Glutamatergic neuron (in vitro differentiated cells): ENCODE results near the gene WDR3. TPM values are rescaled to one million over a fixed set of nuclear protein-coding genes. Genes with fewer than 3 reads are reported as not detected.

Experiments
- DNase-seq: peaks from one replicate; pipeline ENCODE4 v3.0.0; 2022
- H3K27ac Mint-ChIP-seq: one replicate; pipeline ENCODE4 v1.8.0; 2020; ENCODE audit warnings: mild to moderate bottlenecking, mixed read lengths, inconsistent platforms; ENCODE audit not compliant: unreplicated experiment
- H3K27me3 Mint-ChIP-seq: one replicate; pipeline ENCODE4 v1.8.0; 2020; ENCODE audit warnings: mild to moderate bottlenecking, moderate library complexity, mixed read lengths, inconsistent platforms; ENCODE audit not compliant: unreplicated experiment
- H3K36me3 Mint-ChIP-seq: one replicate; pipeline ENCODE4 v1.8.0; 2020; ENCODE audit warnings: mild to moderate bottlenecking, mixed read lengths, inconsistent platforms; ENCODE audit not compliant: unreplicated experiment
- H3K4me1 Mint-ChIP-seq: one replicate; pipeline ENCODE4 v1.8.0; 2020; ENCODE audit warnings: mild to moderate bottlenecking, low read depth, mixed read lengths, inconsistent platforms; ENCODE audit not compliant: unreplicated experiment
- H3K4me3 Mint-ChIP-seq: one replicate; pipeline ENCODE4 v1.8.0; 2020; ENCODE audit warnings: mild to moderate bottlenecking, mixed read lengths, inconsistent platforms; ENCODE audit not compliant: unreplicated experiment
- H3K9me3 Mint-ChIP-seq: one replicate; pipeline ENCODE4 v1.8.0; 2020; ENCODE audit warnings: mild to moderate bottlenecking, moderate library complexity, mixed read lengths, inconsistent platforms; ENCODE audit not compliant: unreplicated experiment
- total RNA-seq: library from RNA; stranded (reverse); fragmentation: NEBNext Ultra II Directional; extraction: Animal tissue kit (Norgen Biotek cat#: 25700); gene quantifications from one replicate; pipeline ENCODE4 v1.2.1, GENCODE V29; 2021; ENCODE audit not compliant: unreplicated experiment
- TF ChIP-seq, protein P1 (sequence below): fragments of 200-600 bp; sonication (generic); IDR thresholded peaks from one replicate; pipeline ENCODE4 v1.5.0; 2021; ENCODE audit not compliant: partially characterized antibody, unreplicated experiment

Gene WDR3
- total RNA-seq, 1 donor from 2014 or later = 22.2 TPM

DNA sequence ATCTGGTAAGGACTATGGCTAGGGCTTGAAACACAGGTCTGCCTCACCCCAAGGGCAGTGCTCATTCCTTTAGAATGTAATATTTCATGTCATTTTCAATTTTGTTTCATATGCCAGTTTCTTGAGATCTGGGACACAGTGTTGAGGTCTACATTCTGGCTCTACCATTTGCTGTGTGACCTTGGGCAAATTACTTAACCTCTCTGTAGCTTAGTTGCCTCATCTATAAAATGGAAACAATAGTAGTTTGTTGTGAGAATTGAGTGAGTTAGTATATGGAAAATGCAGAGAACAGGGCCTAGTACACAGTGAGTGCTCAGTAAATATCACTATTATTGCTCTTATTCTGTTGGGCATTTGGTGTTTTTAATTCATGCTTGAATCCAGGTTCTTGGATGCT, 84.4 kb downstream of the WDR3 start:
- TF ChIP-seq, protein P1, sequence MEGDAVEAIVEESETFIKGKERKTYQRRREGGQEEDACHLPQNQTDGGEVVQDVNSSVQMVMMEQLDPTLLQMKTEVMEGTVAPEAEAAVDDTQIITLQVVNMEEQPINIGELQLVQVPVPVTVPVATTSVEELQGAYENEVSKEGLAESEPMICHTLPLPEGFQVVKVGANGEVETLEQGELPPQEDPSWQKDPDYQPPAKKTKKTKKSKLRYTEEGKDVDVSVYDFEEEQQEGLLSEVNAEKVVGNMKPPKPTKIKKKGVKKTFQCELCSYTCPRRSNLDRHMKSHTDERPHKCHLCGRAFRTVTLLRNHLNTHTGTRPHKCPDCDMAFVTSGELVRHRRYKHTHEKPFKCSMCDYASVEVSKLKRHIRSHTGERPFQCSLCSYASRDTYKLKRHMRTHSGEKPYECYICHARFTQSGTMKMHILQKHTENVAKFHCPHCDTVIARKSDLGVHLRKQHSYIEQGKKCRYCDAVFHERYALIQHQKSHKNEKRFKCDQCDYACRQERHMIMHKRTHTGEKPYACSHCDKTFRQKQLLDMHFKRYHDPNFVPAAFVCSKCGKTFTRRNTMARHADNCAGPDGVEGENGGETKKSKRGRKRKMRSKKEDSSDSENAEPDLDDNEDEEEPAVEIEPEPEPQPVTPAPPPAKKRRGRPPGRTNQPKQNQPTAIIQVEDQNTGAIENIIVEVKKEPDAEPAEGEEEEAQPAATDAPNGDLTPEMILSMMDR = no peak
- H3K4me3 Mint-ChIP-seq = no peak overlapping the region
- H3K27me3 Mint-ChIP-seq = no peaks in the 10 kb centered on the region
- DNase-seq = no peak
- no peaks in the 10 kb centered on the region for H3K9me3 Mint-ChIP-seq
- no peak overlapping the region for H3K27ac Mint-ChIP-seq
- H3K36me3 Mint-ChIP-seq = no peaks in the 10 kb centered on the region
- H3K4me1 Mint-ChIP-seq = no peaks in the 10 kb centered on the region

Other genes with a start within 250 kb of the WDR3 start
- gene GDAP2, start 118 bp upstream of the WDR3 start, total RNA-seq = 34.0 TPM